ENCODE data around the gene PDZRN4.
"Not testable (repeated sequence)": the region's sequence is repeated elsewhere in the genome, so short reads cannot be mapped to it uniquely, and the experiment has no call there.

Gene PDZRN4

GRCh38 chr12:41587574-41587973 is 399.5 kb downstream of the PDZRN4 start:
- DNase-seq: no peak

DNA sequence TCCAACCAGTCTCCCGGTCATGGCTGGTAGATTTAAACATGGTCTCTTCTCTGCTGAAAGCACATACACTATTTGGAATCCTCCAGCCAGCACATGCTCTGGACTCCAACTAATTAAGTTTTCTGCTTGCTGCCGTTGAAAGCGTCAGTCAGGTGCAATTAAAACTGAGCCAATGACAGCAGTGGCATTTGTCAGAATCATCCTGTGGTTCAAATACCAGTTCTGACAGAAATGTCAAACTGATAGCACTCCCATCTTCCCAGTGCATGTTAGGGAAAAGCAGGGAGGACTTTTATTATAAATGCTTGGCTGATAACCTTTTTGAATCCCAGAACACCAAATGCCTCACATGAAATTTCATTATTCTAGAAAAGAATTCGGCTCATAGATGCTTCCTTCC is 401.8 kb downstream of the PDZRN4 start:
- no peak for DNase-seq

DNA sequence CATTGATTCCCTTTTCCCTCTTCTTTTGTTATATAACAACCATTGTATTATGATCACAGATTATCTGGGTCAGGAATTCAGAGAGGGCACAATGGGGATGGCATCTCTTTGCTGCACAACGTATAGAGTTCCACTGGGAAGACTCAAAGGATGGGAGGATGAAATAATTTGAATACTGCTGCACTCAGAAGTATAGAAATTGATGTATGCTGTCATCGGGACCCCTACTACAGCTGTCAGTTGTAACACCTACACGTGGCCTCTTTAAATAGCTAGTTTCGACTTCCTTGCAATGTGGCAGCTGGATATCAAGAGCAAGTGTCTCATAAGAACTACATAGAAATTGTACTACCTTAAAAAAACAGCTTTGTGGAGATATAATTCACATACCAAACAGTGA is 408.1 kb downstream of the PDZRN4 start:
- DNase-seq: no peak

DNA sequence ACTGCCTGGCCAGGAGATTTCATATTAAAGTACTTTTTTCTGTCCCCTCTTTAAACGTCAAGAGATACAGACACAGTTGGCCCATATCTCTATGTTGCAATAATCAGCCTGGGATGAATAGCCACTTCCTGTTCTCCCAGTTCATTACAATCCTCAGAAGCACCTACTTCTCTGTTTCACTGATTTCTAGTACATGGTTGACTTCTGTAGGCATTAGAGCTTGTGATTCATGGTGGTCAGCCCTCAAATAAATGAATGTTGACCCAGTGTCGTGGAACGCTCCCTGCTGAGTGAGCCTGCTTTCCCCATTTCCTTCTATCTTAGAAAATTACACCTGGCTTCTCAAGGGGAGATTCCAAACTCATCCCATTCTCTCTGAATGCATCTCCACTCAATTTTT is 416.7 kb downstream of the PDZRN4 start:
- peak; percentile 9 for DNase-seq

- no peak for DNase-seq
Measured at GRCh38 chr12:41605545-41606305, 417.6 kb downstream of the PDZRN4 start.

DNA sequence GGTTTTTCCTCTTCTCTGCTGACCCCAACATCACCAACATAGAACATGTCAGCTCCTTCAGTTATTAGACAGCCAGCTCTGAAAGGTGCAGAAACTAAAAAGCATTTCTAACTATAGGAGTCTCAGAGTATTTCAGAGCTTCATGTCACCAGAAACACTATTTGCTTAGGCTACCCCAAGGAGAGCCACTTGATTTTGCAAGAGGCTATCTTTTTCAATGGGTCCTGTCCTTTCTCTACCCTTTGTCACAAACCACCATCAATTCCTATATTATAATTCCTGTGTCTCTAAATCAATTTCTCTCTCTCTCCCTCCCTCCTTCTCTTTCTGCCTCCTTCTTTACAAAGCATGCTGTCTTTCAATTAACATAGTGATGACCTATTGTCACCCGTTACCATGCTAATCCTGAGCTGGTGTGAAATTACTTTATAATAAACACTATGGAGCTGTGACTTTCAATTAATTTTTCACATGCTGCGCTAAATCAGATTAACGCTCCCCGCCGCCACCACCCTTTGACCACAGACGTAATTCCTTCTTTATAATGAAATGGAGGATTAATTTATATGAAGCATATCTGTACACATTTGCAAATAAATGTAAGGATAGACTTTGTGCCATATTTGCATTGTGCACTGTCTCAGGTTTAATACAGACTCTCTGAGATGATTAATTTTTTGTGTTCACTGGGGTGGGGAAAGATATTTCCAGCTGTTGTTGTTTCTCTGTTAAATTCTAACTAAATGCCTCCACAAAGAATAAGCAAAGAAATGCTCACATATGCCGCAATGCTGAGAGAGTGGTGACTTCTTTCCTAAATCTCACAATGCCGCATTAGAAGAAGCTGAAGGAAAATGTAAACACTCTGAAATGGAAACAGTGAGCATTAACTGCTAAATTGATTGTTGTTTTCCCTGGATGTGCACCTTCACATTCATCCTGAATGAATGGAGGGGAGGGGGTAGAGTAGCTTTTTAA is 418.6 kb downstream of the PDZRN4 start:
- DNase-seq: no peak

DNA sequence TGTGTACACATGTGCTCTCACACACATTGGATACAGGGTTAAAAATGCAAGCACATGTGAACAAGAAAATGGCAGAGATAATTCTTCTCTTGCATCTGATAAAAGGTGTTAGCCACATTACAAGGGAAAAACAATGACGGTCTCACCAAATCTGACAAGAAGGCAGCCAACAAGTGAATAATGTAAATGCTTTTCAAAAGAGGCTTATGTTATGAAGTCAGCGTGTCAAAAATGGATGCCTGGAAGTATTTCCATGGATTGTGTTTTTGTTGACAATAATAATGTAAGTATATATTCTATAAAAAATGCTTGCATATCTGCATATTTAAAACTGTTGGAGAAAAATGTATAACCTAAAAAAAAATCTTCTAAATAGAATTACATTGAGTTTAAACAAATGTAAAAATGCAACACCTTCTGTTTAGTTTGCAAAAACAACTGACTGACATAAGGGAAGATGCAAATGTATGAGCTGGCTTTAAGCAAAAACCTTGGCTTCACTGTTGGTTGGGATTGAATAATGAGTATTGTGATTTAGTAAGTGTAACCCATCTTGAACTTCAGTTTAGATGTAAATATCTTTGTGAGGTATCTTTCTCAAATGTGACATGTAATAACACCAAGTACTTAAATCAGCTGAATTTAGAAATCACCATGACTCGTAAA is 424.9 kb downstream of the PDZRN4 start:
- DNase-seq: no peak

GRCh38 chr12:41615174-41615573 is 427.1 kb downstream of the PDZRN4 start:
- DNase-seq: not testable (repeated sequence)

DNA sequence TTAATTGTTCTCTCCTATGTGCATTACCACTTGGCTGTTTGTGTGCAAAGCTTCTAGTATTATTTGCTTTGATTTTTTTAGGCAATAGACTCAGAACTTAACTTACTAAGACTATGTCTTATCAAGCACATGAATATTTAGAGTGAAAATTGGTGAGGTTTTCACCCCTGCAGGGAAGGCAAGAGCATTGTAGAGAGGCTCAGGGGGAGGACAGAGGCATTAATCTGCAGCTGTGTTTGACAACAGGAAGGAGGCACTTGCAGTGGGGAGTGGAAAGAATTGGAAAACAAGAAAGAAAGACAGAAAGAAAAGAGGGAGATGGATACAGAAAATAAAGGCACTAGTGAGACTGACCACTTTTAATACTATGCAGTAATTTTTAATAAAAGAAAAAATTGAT is 431.6 kb downstream of the PDZRN4 start:
- no peak for DNase-seq

GRCh38 chr12:41621291-41621690 is 433.2 kb downstream of the PDZRN4 start:
- no peak for DNase-seq

Data from NCI-H2029 treated with DMSO at 0.1 percent for 48 hours (cell line).